Activated CD4-positive, alpha-beta T cell treated with anti-CD3 and anti-CD28 coated beads for 36 hours (primary cell): ENCODE measurements around the gene ITM2B. TPM values are rescaled to one million over a fixed set of nuclear protein-coding genes. Genes with fewer than 3 reads are reported as not detected.
A peak's percentile ranks its signal among the peaks of the same experiment; 100 is the strongest.

Source experiments
- ATAC-seq: fragments of 200-7000 bp; cut with Tn5 transposase; one replicate; pipeline ENCODE4 v1.10.0; 2021; ENCODE audit warnings: mild to moderate bottlenecking, moderate library complexity
- CTCF ChIA-PET: fragments of 350-600 bp; sonication (Branson Sonifier 250); formaldehyde crosslinking; loops from one replicate; lab custom pipeline; 2021; ENCODE audit warnings: antibody characterized with exemption; lab: Charles Lee
- POLR2A ChIA-PET: fragments of 350-600 bp; sonication (Branson Sonifier 250); formaldehyde crosslinking; loops from one replicate; lab custom pipeline; 2021; ENCODE audit warnings: antibody characterized with exemption, inconsistent platforms; lab: Charles Lee
- DNase-seq: peaks from one replicate; pipeline ENCODE4 v3.0.0-alpha.2; 2020
- H3K27ac Mint-ChIP-seq: one replicate; pipeline ENCODE4 v1.8.0; 2021; ENCODE audit warnings: mixed read lengths
- H3K27me3 Mint-ChIP-seq: one replicate; pipeline ENCODE4 v1.8.0; 2021; ENCODE audit warnings: mixed read lengths
- H3K36me3 Mint-ChIP-seq: one replicate; pipeline ENCODE4 v1.8.0; 2021; ENCODE audit warnings: low read depth, mixed read lengths
- H3K4me1 Mint-ChIP-seq: one replicate; pipeline ENCODE4 v1.8.0; 2021; ENCODE audit warnings: mixed read lengths
- H3K4me3 Mint-ChIP-seq: one replicate; pipeline ENCODE4 v1.8.0; 2021; ENCODE audit warnings: mild to moderate bottlenecking, moderate library complexity, mixed read lengths
- H3K9me3 Mint-ChIP-seq: one replicate; pipeline ENCODE4 v1.8.0; 2021; ENCODE audit warnings: low read depth, mixed read lengths
- intact Hi-C, 2 experiments: fragments of 100-400 bp; cut with DNase I in 1 of 2; cut with micrococcal nuclease in 1 of 2; formaldehyde crosslinking; loops; one replicate each; pipeline versions ENCODE4 v1.14.2 to v1.15.1; 2022 to 2024; cut with DNase I, micrococcal nuclease
- total RNA-seq, 2 experiments: library from RNA; stranded (reverse); gene quantifications; one replicate each; pipeline ENCODE4 v1.2.3, GENCODE V29; 2021

Gene ITM2B
- total RNA-seq, 2 experiments from 2014 or later, result 67.0 to 96.5 TPM

DNA sequence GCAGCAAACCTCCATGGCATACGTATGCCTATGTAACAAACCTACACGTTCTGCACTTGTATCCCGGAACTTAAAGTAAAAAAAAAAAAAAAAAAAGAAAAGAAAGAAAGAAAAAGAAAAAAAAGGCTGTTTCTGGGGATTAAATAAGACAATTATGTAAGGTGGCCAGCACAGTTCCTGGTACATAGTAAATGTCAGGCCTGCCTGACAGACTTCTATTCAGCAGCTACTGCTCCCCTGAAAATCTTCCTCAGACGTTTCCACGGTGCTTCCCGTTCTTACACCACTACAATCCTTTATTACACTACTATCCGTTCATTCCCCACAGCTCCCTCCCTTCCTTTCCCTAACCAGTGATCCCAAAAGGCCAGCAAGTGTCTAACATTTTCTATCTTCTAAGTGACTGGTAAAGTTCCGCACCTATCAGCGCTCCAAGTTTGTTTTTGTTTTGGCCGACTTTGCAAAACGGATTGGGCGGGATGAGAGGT is 69.9 kb downstream of the ITM2B start:
- CTCF ChIA-PET, result interaction anchor here (0.7 to 2.5 kb wide), 5 partner anchors 11 to 370 kb away, joined by 3 to 8 read pairs (median 4); partner anchors contain the start of gene NUDT15
- Mint-ChIP-seq H3K27me3 (no peaks in the 10 kb centered on the region), H3K27ac (peak overlapping the region; percentile 95), H3K9me3 (no peaks in the 10 kb centered on the region), H3K36me3 (peaks cover 12% of the 10 kb centered on the region), H3K4me1 (peaks cover 27% of the 10 kb centered on the region), H3K4me3 (peak overlapping the region; percentile 81)
- intact Hi-C loops, result loop anchor here (1.0 to 5.0 kb wide), 8 partner anchors 70 to 674 kb away; partner anchors contain the start of genes NUDT15 (in 2 of the 2), FNDC3A (in 1 of the 2), ITM2B (in 1 of the 2) and MED4 (in 1 of the 2)
- POLR2A ChIA-PET, result no interaction called here
- DNase-seq, result no peak
- ATAC-seq, result peak; percentile 28

DNA sequence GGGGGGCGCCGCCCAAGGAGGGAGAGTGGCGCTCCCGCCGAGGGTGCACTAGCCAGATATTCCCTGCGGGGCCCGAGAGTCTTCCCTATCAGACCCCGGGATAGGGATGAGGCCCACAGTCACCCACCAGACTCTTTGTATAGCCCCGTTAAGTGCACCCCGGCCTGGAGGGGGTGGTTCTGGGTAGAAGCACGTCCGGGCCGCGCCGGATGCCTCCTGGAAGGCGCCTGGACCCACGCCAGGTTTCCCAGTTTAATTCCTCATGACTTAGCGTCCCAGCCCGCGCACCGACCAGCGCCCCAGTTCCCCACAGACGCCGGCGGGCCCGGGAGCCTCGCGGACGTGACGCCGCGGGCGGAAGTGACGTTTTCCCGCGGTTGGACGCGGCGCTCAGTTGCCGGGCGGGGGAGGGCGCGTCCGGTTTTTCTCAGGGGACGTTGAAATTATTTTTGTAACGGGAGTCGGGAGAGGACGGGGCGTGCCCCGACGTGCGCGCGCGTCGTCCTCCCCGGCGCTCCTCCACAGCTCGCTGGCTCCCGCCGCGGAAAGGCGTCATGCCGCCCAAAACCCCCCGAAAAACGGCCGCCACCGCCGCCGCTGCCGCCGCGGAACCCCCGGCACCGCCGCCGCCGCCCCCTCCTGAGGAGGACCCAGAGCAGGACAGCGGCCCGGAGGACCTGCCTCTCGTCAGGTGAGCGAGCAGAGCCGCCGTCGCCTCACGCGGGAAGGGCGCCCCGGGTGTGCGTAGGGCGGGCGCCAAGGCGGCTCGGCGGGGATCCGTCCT is 70.5 kb downstream of the ITM2B start, which contains the start of gene RB1:
RB1 (plus strand) TSS at position 393 of the 784 bp plus-strand sequence; CDS start at position 555, 162 bp downstream.
- CTCF ChIA-PET, result interaction anchor here (1.0 to 2.5 kb wide), 2 partner anchors 177 to 266 kb away, joined by 3 to 8 read pairs; partner anchors contain the start of gene NUDT15
- H3K36me3 Mint-ChIP-seq, result peaks cover 12% of the 10 kb centered on the region
- POLR2A ChIA-PET, result interaction anchor here (0.6 kb wide), 1 partner anchor 30 kb away, joined by 3 read pairs; no protein-coding TSS in a partner anchor
- no peaks in the 10 kb centered on the region for H3K27me3 Mint-ChIP-seq
- no peaks in the 10 kb centered on the region for H3K9me3 Mint-ChIP-seq
- intact Hi-C loops, result loop anchor here (1.0 to 5.0 kb wide), 9 partner anchors 67 to 674 kb away; partner anchors contain the start of genes NUDT15 (in 2 of the 2), FNDC3A (in 1 of the 2), ITM2B (in 1 of the 2) and MED4 (in 1 of the 2)
- H3K27ac Mint-ChIP-seq, result peak within 1 kb of the TSS; percentile 99
- peak within 1 kb of the TSS; percentile 81 for H3K4me3 Mint-ChIP-seq
- H3K4me1 Mint-ChIP-seq, result peaks cover 27% of the 10 kb centered on the region
- peak; percentile 94 for DNase-seq
- peak; percentile 81 for ATAC-seq

DNA sequence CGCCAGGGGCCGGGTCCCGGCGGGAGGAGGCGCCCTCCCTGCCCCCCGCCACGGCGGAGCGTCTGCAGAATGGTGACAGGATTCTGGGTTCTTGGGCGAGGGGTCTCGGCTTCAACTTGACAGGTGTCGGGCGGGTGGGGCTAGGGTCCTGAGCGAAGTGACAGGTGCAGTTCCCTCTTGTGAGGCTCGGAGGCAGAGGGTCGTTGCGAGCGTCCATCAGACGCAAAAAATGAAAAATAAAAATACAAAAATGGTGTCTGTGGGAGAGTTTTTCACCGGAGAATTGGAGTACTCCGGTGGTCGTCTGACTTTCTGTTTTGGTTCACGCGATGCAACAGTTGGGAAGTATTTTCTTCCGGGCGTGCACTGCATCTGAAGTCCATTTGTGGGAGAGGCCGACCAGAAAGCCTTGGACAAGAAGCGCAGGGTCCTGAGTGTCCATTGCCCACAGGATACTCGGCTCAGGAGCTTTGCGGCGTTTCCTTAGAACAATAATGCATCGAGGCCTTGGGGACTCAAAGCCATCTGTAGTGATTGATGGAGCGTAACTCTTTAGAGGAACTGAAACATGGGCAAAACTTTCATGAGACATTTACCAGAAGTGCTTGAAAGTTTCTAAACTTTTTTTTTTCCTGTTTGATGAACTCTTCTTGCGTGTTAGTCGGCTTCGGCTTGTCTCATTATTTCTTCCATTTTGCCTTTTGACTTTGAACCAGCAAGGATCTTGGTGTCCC is 71.3 kb downstream of the ITM2B start:
- H3K4me1 Mint-ChIP-seq, result peaks cover 29% of the 10 kb centered on the region
- H3K27me3 Mint-ChIP-seq, result no peaks in the 10 kb centered on the region
- DNase-seq (peak; percentile 42), ATAC-seq (peak; percentile 28)
- no peaks in the 10 kb centered on the region for H3K9me3 Mint-ChIP-seq
- intact Hi-C loops, result loop anchor here (1.0 to 5.0 kb wide), 3 partner anchors 68 to 673 kb away; partner anchors contain the start of genes FNDC3A (in 1 of the 2) and NUDT15 (in 1 of the 2)
- H3K36me3 Mint-ChIP-seq, result peaks cover 12% of the 10 kb centered on the region
- peak overlapping the region; percentile 99 for H3K27ac Mint-ChIP-seq
- ChIA-PET CTCF (no interaction called here), POLR2A (interaction anchor here (0.6 to 0.7 kb wide), 2 partner anchors 11 to 29 kb away, joined by 3 to 5 read pairs; no protein-coding TSS in a partner anchor)
- peak overlapping the region; percentile 81 for H3K4me3 Mint-ChIP-seq

DNA sequence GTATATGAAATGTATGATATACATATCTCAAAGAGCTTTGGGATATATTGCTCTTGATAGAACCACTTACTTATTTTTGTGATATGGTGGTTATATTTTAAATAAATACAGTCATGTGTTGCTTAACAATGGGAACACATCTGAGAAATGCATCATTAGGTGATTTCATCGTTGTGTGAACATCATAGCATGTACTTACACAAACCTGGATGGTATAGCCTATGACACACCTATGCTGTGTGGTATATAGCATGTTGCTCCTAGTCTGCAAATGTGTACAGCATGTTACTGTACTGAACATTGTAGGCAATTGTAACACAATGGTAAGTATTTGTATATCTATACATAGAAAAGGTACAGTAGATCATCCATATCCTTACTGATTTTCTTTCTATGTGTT is 78.2 kb downstream of the ITM2B start:
- DNase-seq (no peak), ATAC-seq (no peak)
- no peaks in the 10 kb centered on the region for H3K9me3 Mint-ChIP-seq
- ChIA-PET POLR2A (no interaction called here), CTCF (no interaction called here)
- H3K27ac Mint-ChIP-seq, result no peak overlapping the region
- peaks cover 24% of the 10 kb centered on the region for H3K36me3 Mint-ChIP-seq
- intact Hi-C loops, result no loop called here
- H3K27me3 Mint-ChIP-seq, result no peaks in the 10 kb centered on the region
- peaks cover 30% of the 10 kb centered on the region for H3K4me1 Mint-ChIP-seq
- H3K4me3 Mint-ChIP-seq, result no peak overlapping the region

DNA sequence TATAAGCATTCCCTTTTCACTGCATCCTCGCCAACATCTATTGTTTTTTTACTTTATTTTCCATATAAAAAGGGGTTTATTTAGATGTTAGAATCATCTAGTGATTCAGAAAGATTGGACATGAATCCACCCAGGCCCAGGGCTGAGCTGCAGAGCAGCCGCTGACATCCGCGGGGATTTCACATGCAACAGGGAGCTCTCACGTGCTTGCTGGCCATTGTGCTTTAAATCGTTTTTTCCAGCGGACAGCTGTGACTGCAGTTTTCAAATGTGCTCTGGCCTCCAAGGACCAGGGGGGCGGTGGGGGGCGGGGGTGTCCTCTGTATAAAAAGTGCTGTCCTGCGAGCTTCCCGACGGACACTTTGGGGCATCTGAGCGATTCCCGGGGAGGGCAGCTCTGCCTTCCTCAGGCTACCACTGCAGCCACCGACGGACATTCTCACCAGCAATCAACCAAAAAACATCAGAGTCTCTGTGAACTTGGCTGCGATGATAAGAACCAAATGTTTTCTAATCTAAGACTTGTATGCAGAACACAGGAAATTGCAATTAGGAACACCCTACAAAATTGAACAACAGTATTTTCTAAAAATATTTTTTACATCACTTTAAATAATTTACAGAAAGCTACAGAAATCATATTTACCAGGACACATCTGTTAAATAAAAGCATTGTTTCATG is 83.1 kb downstream of the ITM2B start:
- ChIA-PET CTCF (interaction anchor here (1.1 to 1.5 kb wide), 2 partner anchors 18 to 267 kb away, joined by 4 read pairs; no protein-coding TSS in a partner anchor), POLR2A (no interaction called here)
- Mint-ChIP-seq H3K27ac (no peak overlapping the region), H3K27me3 (no peaks in the 10 kb centered on the region), H3K4me1 (peaks cover 16% of the 10 kb centered on the region), H3K9me3 (no peaks in the 10 kb centered on the region), H3K36me3 (peaks cover 47% of the 10 kb centered on the region), H3K4me3 (no peak overlapping the region)
- ATAC-seq (no peak), DNase-seq (no peak)
- intact Hi-C loops, result loop anchor here in 1 of 2 experiments (5.0 kb wide), 1 partner anchor 189 kb away; no protein-coding TSS in a partner anchor

DNA sequence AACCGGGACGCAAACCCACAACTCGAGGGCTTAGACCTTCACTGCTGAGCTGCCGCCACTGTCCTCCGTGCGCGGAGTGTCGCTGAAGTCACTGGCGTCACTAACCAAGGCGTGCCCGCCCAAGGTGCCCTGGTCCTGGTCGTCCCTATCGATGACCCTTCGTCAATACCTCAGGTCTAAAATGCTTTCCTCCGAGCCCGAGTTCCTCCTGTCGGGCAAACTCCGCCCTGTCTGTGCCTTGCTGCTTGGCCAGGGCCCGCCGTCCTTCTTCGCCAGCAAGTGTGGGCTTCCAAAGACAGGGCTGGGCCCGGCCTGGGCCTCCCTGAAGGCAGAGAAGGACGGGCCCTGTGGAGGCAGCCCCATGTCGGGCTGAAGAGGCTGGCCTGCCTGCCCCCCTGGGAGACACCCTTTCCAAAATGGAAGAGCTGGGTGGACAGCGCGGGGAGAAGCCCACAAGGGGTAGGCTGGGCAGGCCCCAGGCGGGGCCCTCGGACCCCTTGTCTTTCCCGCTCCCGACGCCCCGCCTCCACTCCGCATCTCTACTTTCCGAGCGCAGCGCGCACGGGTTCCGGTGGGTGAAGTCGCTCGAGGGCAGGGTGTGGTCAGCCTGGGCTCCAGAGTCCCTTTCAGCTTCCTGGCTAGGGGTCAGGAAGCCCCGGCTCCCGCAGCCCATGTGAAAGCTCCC is 84.0 kb downstream of the ITM2B start:
- Mint-ChIP-seq H3K9me3 (peaks cover 2% of the 10 kb centered on the region), H3K27ac (no peak overlapping the region), H3K36me3 (peaks cover 52% of the 10 kb centered on the region), H3K4me1 (peaks cover 22% of the 10 kb centered on the region), H3K4me3 (no peak overlapping the region), H3K27me3 (peaks cover 3% of the 10 kb centered on the region)
- intact Hi-C loops, result loop anchor here in 1 of 2 experiments (5.0 kb wide), 1 partner anchor 190 kb away; no protein-coding TSS in a partner anchor
- ATAC-seq, result no peak
- POLR2A ChIA-PET, result no interaction called here
- CTCF ChIA-PET, result interaction anchor here (1.1 kb wide), 1 partner anchor 266 kb away, joined by 4 read pairs; no protein-coding TSS in a partner anchor
- no peak for DNase-seq

DNA sequence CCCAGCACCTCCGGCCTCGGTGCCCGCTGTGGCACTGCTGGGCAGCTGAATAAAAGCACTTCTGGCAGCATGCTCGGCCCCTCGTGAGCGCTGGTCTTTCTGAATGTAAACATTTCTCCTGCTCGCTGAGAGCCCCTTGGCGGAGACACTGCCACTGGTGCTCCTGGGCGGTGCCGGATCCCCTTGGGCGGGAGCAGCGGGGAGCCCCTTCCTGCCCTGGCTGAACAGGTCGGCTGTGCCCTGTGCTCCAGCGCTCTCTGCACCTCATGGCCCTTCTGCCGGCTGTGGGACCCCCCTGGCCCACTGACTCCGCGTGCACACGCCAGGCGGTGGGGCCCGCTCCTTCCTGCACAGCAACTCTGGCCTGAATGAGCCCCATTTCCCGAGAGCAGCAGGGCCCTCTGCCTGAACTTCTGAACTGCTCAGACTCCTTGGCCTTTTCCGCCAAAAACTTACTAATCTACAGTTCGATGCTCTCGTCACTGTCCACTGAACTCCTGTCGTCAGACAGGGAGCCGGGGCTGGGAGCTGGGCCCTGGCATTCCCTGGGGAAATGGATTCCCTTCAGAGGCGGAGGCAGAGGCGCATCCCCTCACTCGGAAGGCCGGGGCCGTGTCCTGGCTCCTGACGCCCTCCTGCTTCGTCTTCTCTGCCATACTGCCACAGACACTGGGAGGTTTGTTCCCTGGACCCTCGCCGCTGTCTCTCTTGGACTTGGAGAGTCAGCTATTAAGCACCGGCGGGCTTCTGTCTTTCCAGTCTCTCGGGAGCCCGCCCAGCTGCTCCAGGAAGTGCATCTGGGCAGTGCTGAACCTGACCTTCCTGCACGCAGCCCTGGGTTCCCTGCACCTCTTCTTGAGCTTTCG is 84.7 kb downstream of the ITM2B start:
- Mint-ChIP-seq H3K9me3 (peaks cover 8% of the 10 kb centered on the region), H3K27ac (no peak overlapping the region), H3K27me3 (peaks cover 3% of the 10 kb centered on the region), H3K36me3 (peaks cover 55% of the 10 kb centered on the region), H3K4me1 (peaks cover 21% of the 10 kb centered on the region), H3K4me3 (peak overlapping the region; percentile 69)
- no peak for DNase-seq
- POLR2A ChIA-PET, result no interaction called here
- CTCF ChIA-PET, result interaction anchor here (1.0 kb wide), 2 partner anchors 8 to 15 kb away, joined by 3 to 4 read pairs; no protein-coding TSS in a partner anchor
- intact Hi-C loops, result loop anchor here in 1 of 2 experiments (5.0 kb wide), 1 partner anchor 190 kb away; no protein-coding TSS in a partner anchor
- ATAC-seq, result no peak

DNA sequence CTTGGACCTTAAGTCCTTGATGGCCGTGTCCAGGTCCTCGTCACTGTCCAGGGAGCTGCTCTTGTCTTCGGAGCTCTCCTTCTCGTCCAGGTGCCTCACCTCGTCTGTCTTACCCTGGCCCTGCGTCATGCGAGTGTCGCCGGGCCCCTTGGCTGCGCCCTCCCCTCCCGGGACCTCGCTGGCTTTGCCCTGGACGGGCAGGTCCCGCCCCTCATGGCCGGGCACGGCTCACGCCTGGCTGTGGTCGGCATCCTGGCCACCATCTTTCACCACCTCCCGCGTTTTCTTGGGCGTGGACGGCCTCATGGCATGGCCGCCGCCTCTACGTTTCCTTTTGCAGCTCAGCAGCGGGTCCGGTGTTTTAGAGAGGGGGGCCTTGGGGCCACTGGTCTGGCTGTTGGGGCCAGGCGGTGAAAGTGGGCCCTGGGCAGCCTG is 85.4 kb downstream of the ITM2B start:
- CTCF ChIA-PET, result interaction anchor here (1.0 kb wide), 3 partner anchors 9 to 16 kb away, joined by 3 to 4 read pairs (median 3); no protein-coding TSS in a partner anchor
- intact Hi-C loops, result loop anchor here in 1 of 2 experiments (5.0 kb wide), 1 partner anchor 191 kb away; no protein-coding TSS in a partner anchor
- DNase-seq, result peak; percentile 24
- H3K9me3 Mint-ChIP-seq, result peaks cover 8% of the 10 kb centered on the region
- peaks cover 49% of the 10 kb centered on the region for H3K36me3 Mint-ChIP-seq
- POLR2A ChIA-PET, result no interaction called here
- H3K27me3 Mint-ChIP-seq, result peaks cover 3% of the 10 kb centered on the region
- peak overlapping the region; percentile 56 for H3K27ac Mint-ChIP-seq
- peaks cover 22% of the 10 kb centered on the region for H3K4me1 Mint-ChIP-seq
- H3K4me3 Mint-ChIP-seq, result peak overlapping the region; percentile 69
- ATAC-seq, result no peak

DNA sequence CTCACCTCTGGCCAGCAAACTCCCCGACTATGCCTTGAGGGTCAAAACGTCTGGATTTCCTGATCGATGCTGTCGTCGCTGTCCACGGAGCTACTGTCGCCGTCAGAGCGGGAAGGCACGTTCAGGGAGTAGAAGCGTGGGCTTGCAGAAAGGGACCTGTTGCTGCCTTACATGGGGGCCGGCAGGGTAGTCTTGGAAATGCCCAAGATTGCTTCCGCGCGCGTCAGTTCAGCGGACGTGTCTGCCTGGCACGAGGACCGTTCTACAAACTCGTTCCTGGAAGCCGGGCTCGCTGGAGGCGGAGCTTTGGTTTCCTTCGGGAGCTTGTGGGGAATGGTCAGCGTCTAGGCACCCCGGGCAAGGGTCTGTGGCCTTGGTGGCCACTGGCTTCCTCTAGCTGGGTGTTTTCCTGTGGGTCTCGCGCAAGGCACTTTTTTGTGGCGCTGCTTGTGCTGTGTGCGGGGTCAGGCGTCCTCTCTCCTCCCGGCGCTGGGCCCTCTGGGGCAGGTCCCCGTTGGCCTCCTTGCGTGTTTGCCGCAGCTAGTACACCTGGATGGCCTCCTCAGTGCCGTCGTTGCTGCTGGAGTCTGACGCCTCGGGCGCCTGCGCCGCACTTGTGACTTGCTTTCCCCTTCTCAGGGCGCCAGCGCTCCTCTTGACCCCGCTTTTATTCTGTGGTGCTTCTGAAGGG is 86.0 kb downstream of the ITM2B start:
- DNase-seq (peak; percentile 53), ATAC-seq (peak; percentile 50)
- intact Hi-C loops, result loop anchor here in 1 of 2 experiments (5.0 kb wide), 1 partner anchor 192 kb away; no protein-coding TSS in a partner anchor
- ChIA-PET CTCF (interaction anchor here (1.0 kb wide), 2 partner anchors 9 to 16 kb away, joined by 3 to 4 read pairs; no protein-coding TSS in a partner anchor), POLR2A (no interaction called here)
- Mint-ChIP-seq H3K4me1 (peaks cover 23% of the 10 kb centered on the region), H3K9me3 (peaks cover 8% of the 10 kb centered on the region), H3K27me3 (peaks cover 3% of the 10 kb centered on the region), H3K27ac (peak overlapping the region; percentile 56), H3K4me3 (peak overlapping the region; percentile 69), H3K36me3 (peaks cover 46% of the 10 kb centered on the region)
